Measurements from ENCODE around the gene NOG.

Gene NOG

DNA sequence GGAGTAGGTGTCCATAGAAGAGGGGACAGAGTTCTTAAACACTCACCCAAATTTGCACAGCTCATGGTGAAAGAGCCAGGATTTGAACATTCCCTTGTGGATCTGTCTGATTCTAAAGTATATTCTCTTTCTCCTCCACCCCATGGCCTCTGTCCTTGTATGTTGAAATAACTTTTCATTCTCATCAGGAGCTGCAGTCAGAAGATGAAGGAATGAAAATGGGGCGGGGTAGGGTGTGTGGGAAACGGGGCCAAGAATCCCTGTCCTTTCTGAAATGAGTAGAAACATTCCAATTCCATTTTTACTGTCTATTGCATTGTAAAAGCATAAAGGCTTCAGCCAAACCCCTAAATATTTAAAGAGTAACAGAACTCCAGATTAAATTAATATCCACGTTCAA, 42.8 kb downstream of the NOG start:
- DNase-seq (ENCODE audit: low read depth in 2 of 2): no peak

DNA sequence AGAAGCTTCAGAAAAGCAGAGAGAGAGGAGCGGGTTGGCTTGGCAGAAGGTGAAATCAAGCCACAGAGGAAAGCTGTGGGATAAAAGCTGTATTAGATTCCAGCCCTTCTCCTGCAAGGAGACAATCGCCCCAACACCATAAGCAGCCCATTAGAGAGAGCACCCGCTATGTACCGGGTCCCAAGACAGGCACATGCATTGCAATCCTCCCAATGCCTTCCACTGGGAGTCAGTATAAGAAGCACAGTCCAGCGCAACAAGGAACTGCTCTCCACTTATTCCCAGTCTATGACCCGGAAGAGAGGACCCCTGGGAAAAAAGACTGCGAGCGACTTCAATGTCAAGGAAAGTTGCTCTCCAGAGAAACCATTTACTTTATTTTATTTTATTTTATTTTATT, 43.8 kb downstream of the NOG start:
- no peak for DNase-seq (ENCODE audit: low read depth in 2 of 2)

DNA sequence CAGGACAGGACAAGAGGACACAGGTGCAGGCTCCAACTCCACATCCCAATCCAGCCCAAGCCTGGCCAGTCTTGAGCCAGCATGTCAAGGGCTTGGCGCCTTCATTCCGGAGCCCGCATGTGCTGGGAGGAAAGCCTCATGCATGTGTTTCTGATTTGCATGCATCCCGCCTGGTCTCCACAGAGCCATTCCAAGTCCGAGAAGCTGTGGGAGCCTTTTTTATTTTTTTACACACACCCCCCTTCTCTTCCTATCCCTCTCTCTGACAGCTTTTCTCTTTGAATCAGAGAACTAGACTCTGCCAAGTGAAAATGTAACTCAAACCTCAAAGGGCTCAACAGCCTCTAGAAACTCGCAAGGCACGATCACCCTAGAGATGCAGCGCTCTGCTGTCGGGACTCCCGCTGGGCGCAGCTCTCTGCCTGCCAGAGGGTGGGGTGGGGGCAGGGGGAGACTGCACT, 45.1 kb downstream of the NOG start:
- no peak for DNase-seq (ENCODE audit: low read depth in 2 of 2)

- DNase-seq (ENCODE audit: low read depth in 2 of 2): no peak
These were observed 46.0 kb downstream of the NOG start for GRCh38 chr17:56639517-56639916.

DNA sequence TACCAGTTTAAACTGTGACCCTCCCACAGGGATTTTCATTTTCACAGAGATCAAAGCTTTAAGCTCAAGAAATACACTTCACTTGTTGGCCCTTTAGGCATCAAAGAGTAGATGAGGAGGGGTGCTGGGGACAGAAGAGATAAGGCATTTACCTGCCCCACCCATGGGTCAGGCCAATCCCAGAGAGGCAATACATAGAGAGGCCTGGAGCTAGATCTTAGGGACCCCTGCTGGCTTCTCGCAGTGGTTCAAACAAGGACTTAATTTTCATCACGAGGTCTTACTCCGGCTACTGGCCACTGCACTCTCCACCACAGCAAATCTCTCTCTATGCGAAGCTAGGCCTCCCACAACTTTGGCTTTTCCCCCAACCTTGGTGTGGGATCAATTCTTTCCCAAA, 46.6 kb downstream of the NOG start:
- DNase-seq (ENCODE audit: low read depth in 2 of 2): no peak

GRCh38 chr17:56641373-56641772, 47.9 kb downstream of the NOG start:
- no peak for DNase-seq (ENCODE audit: low read depth in 2 of 2)

DNA sequence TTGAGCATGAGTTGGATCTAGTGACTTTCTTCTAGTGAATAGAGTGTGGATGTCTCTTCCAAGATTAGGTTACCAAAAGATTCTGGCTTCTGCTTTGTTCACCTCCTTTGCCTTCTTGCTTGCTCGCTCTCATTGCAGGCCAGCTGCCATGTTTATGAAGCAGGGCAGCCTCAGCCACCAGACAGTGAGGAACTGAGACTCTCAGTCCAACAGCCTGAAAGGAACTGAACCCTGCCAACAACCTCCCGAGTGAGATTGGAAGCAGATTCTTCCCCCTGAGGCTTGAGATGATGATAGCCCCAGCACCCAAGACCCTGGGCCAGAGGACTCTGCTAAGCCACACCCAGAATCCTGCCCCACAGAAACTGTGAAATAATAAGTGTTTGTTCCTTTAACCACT, 48.4 kb downstream of the NOG start:
- DNase-seq (ENCODE audit: low read depth in 2 of 2): no peak

- DNase-seq (ENCODE audit: low read depth in 2 of 2): no peak
These were observed 48.9 kb downstream of the NOG start for GRCh38 chr17:56642424-56642823.
